OCI-LY7 (cell line): ENCODE data around the gene PRKG1. TPM values are rescaled to one million over a fixed set of nuclear protein-coding genes. Genes with fewer than 3 reads are reported as not detected.

Source experiments
- BruUV-seq: library from RNA; stranded (reverse); fragments of 400-500 nt; replicated peaks from 2 replicates; lab custom pipeline; 2021; lab: Mats Ljungman, UMichigan
- CTCF ChIA-PET: fragments of 300-600 bp; sonication (Branson Sonifier 250); formaldehyde crosslinking; loops from one replicate; lab custom pipeline; 2022; ENCODE audit warnings: antibody characterized with exemption; ENCODE audit not compliant: unreplicated experiment; lab: Charles Lee
- POLR2A ChIA-PET: fragments of 300-600 bp; sonication (Branson Sonifier 250); formaldehyde crosslinking; loops from one replicate; lab custom pipeline; 2022; ENCODE audit warnings: antibody characterized with exemption; lab: Charles Lee
- DNase-seq: peaks from one replicate; pipeline ENCODE4 v3.0.0-alpha.2; 2015; ENCODE audit warnings: low spot score
- H2AFZ ChIP-seq: fragments of 200-600 bp; sonication (generic), shearing (Covaris generic); 2 replicates; pipeline ENCODE4 v1.6.1; 2014; ENCODE audit warnings: mild to moderate bottlenecking, antibody characterized with exemption, low read length, moderate library complexity
- H3K27ac ChIP-seq: fragments of 200-600 bp; sonication (generic); 2 replicates; pipeline ENCODE4 v1.5.1; 2014; ENCODE audit warnings: mixed run types, low read depth, mild to moderate bottlenecking, moderate library complexity, low read length, inconsistent platforms; ENCODE audit not compliant: poor library complexity, severe bottlenecking
- H3K36me3 ChIP-seq: fragments of 200-600 bp; sonication (generic); 2 replicates; pipeline ENCODE4 v1.6.1; 2014; ENCODE audit warnings: mild to moderate bottlenecking, antibody characterized with exemption, low read length, moderate library complexity, mixed read lengths; ENCODE audit not compliant: insufficient read depth
- H3K4me1 ChIP-seq: fragments of 200-600 bp; sonication (generic); 2 replicates; pipeline ENCODE4 v1.5.1; 2014; ENCODE audit warnings: mild to moderate bottlenecking, low read length; ENCODE audit not compliant: insufficient read depth, poor library complexity, severe bottlenecking
- H3K4me2 ChIP-seq: fragments of 200-600 bp; sonication (generic); 2 replicates; pipeline ENCODE4 v1.6.1; 2014; ENCODE audit warnings: mild to moderate bottlenecking, low read length
- H3K4me3 ChIP-seq: fragments of 200-600 bp; sonication (generic); 2 replicates; pipeline ENCODE4 v1.5.1; 2014; ENCODE audit warnings: mild to moderate bottlenecking, low read depth, low read length; ENCODE audit not compliant: poor library complexity, severe bottlenecking
- H3K79me2 ChIP-seq: fragments of 200-600 bp; sonication (generic); 2 replicates; pipeline ENCODE4 v1.6.1; 2016; ENCODE audit warnings: low read depth, mild to moderate bottlenecking, low read length, moderate library complexity, mixed read lengths; ENCODE audit not compliant: insufficient read depth
- H3K9me2 ChIP-seq: fragments of 200-600 bp; sonication (generic); 2 replicates; pipeline ENCODE4 v1.6.1; 2016; ENCODE audit warnings: mild to moderate bottlenecking, low read length, mixed read lengths; ENCODE audit not compliant: insufficient read depth
- H3K9me3 ChIP-seq: fragments of 200-600 bp; sonication (generic); 2 replicates; pipeline ENCODE4 v1.6.1; 2014; ENCODE audit warnings: mild to moderate bottlenecking, mixed run types, low read length, mixed read lengths
- H4K20me1 ChIP-seq: fragments of 200-600 bp; sonication (generic); 2 replicates; pipeline ENCODE4 v1.6.1; 2014; ENCODE audit warnings: mild to moderate bottlenecking, antibody characterized with exemption, low read length, moderate library complexity, mixed read lengths; ENCODE audit not compliant: insufficient read depth
- CTCF ChIP-seq: fragments of 200-600 bp; sonication (generic); conservative IDR thresholded peaks from 2 replicates; pipeline ENCODE4 v1.5.1; 2014; ENCODE audit warnings: mild to moderate bottlenecking, antibody characterized with exemption, low read length, moderate library complexity, mixed read lengths
- EZH2phosphoT487 ChIP-seq: fragments of 200-600 bp; sonication (generic); IDR thresholded peaks from 2 replicates; pipeline ENCODE4 v1.6.1; 2018; ENCODE audit warnings: low read depth, borderline replicate concordance, mild to moderate bottlenecking, mixed run types, antibody characterized with exemption, low read length, moderate library complexity, mixed read lengths
- intact Hi-C: fragments of 100-400 bp; cut with micrococcal nuclease; formaldehyde crosslinking; loops from one replicate; pipeline ENCODE4 v1.10.0; 2022; ENCODE audit not compliant: unreplicated experiment
- total RNA-seq, 2 experiments: library from RNA; depleted of rRNA in 1 of 2; stranded (reverse); fragments of >200 nt in 1 of 2; shearing (Covaris generic) in 1 of 2; gene quantifications; 2 replicates each; pipeline ENCODE4 v1.2.3, GENCODE V29; 2014 to 2022

PRKG1 gene
- total RNA-seq, 2 experiments from 2014 or later, result not detected

- Histone ChIP-seq H3K9me2 (no peaks in the 10 kb centered on the region), H3K9me3 (no peaks in the 10 kb centered on the region), H4K20me1 (no peaks in the 10 kb centered on the region), H3K27ac (no peak overlapping the region), H2AFZ (no peak overlapping the region), H3K4me1 (no peaks in the 10 kb centered on the region), H3K36me3 (no peaks in the 10 kb centered on the region), H3K79me2 (no peaks in the 10 kb centered on the region), H3K4me3 (no peak overlapping the region), H3K4me2 (no peak overlapping the region)
- POLR2A ChIA-PET, result interaction anchor here (0.6 kb wide), 1 partner anchor 102 kb away, joined by 3 read pairs; no protein-coding TSS in a partner anchor
- intact Hi-C loops, result no loop called here
- CTCF ChIA-PET, result no interaction called here
- DNase-seq, result no peak
- BruUV-seq, result no TSS peak
- TF ChIP-seq CTCF (no peak), EZH2phosphoT487 (no peak)
These were observed 829.4 kb downstream of the PRKG1 start for GRCh38 chr10:51903675-51904074.

DNA sequence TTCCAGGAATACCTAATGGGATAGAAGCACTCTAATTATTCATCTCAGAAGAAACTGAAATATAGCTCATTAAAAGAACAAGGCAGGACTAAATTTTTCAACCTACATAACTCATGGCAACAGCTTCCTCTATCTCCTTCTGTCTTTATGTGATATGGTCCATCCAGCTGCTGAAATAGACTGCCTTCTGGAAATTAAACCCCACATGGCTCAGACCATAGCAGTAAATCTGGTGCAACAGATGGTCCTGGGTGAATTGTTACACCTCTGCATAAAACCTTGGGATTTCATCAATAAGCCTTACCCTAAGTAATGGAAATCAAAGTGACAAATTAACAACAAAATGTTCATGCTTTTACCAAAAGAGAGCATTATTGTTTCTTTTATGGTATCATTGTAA is 830.7 kb downstream of the PRKG1 start:
- H3K4me1 ChIP-seq, result no peaks in the 10 kb centered on the region
- no peaks in the 10 kb centered on the region for H3K9me3 ChIP-seq
- ChIA-PET CTCF (no interaction called here), POLR2A (interaction anchor here (0.6 kb wide), 1 partner anchor 20 kb away, joined by 3 read pairs; no protein-coding TSS in a partner anchor)
- TF ChIP-seq EZH2phosphoT487 (no peak), CTCF (no peak)
- H3K27ac ChIP-seq, result no peak overlapping the region
- H3K36me3 ChIP-seq, result no peaks in the 10 kb centered on the region
- no peak for DNase-seq
- no peaks in the 10 kb centered on the region for H3K79me2 ChIP-seq
- no peaks in the 10 kb centered on the region for H4K20me1 ChIP-seq
- no peak overlapping the region for H3K4me2 ChIP-seq
- H2AFZ ChIP-seq, result no peak overlapping the region
- no peak overlapping the region for H3K4me3 ChIP-seq
- no TSS peak for BruUV-seq
- intact Hi-C loops, result no loop called here
- no peaks in the 10 kb centered on the region for H3K9me2 ChIP-seq

DNA sequence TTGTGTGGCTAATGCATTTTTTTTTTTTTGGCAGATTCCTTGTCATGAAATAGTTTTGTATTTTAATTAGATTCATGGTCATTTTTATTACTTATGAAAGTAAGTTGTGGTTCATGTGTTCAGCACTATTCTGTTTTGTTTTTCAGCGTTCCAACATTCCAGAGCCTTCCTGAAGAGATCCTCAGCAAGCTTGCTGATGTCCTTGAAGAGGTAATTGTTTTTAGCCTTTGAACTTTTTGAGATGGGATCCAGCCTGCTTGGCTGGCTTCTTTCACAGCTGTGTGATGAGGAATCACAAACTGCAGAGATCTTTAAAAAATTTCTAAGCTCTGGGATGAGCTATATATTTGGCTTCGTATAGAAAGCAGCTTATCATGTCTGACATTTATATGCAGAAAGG is 833.1 kb downstream of the PRKG1 start:
- no TSS peak for BruUV-seq
- no peak for DNase-seq
- no peaks in the 10 kb centered on the region for H3K79me2 ChIP-seq
- no peaks in the 10 kb centered on the region for H3K36me3 ChIP-seq
- intact Hi-C loops, result no loop called here
- H4K20me1 ChIP-seq, result no peaks in the 10 kb centered on the region
- POLR2A ChIA-PET, result interaction anchor here (0.9 kb wide), 1 partner anchor 62 kb away, joined by 3 read pairs; no protein-coding TSS in a partner anchor
- no peaks in the 10 kb centered on the region for H3K9me2 ChIP-seq
- no peak overlapping the region for H3K4me2 ChIP-seq
- H3K4me1 ChIP-seq, result no peaks in the 10 kb centered on the region
- no peak overlapping the region for H3K27ac ChIP-seq
- TF ChIP-seq CTCF, result no peak
- no peak for TF ChIP-seq EZH2phosphoT487
- CTCF ChIA-PET, result no interaction called here
- no peak overlapping the region for H3K4me3 ChIP-seq
- H2AFZ ChIP-seq, result no peak overlapping the region
- no peaks in the 10 kb centered on the region for H3K9me3 ChIP-seq
